NCI-H187 (cell line): Measurements from ENCODE around the gene CTDSPL.

Source experiments
- DNase-seq, 2 experiments: peaks; one replicate each; lab custom pipeline; 2025; lab: John Stamatoyannopoulos, UW

Gene CTDSPL

GRCh38 chr3:37916685-37917084, 55.0 kb downstream of the CTDSPL start:
- no peak for DNase-seq

GRCh38 chr3:37918627-37919026, 56.9 kb downstream of the CTDSPL start:
- no peak for DNase-seq

- DNase-seq: no peak
Measured at GRCh38 chr3:37920156-37920699, 58.5 kb downstream of the CTDSPL start.

- no peak for DNase-seq
Measured at GRCh38 chr3:37921025-37921424, 59.3 kb downstream of the CTDSPL start.

GRCh38 chr3:37922721-37923568, 61.3 kb downstream of the CTDSPL start:
- DNase-seq: no peak

- no peak for DNase-seq
Measured at GRCh38 chr3:37923569-37924040, 61.9 kb downstream of the CTDSPL start.

- no peak for DNase-seq
Measured at GRCh38 chr3:37924453-37924852, 62.8 kb downstream of the CTDSPL start.

GRCh38 chr3:37925157-37925556, 63.5 kb downstream of the CTDSPL start:
- no peak for DNase-seq

- DNase-seq: no peak
Measured at GRCh38 chr3:37926611-37927010, 64.9 kb downstream of the CTDSPL start.

- no peak for DNase-seq
Measured at GRCh38 chr3:37930495-37930894, 68.8 kb downstream of the CTDSPL start.

GRCh38 chr3:37932505-37932904, 70.8 kb downstream of the CTDSPL start:
- no peak for DNase-seq

- no peak for DNase-seq
Measured at GRCh38 chr3:37934631-37935289, 73.1 kb downstream of the CTDSPL start.

GRCh38 chr3:37935290-37935668, 73.6 kb downstream of the CTDSPL start:
- no peak for DNase-seq

GRCh38 chr3:37935756-37936666, 74.3 kb downstream of the CTDSPL start:
- no peak for DNase-seq

- DNase-seq: no peak
Measured at GRCh38 chr3:37937156-37937555, 75.5 kb downstream of the CTDSPL start.

GRCh38 chr3:37938011-37938410, 76.3 kb downstream of the CTDSPL start:
- DNase-seq: no peak

- no peak for DNase-seq
Measured at GRCh38 chr3:37940242-37940908, 78.7 kb downstream of the CTDSPL start.

- no peak for DNase-seq
Measured at GRCh38 chr3:37941608-37942508, 80.2 kb downstream of the CTDSPL start.

GRCh38 chr3:37942646-37943045, 81.0 kb downstream of the CTDSPL start:
- no peak for DNase-seq

GRCh38 chr3:37943126-37943525, 81.4 kb downstream of the CTDSPL start:
- DNase-seq: no peak
